GM18519 (cell line): Measurements from ENCODE around the gene MITF.

Experiments used
- ATAC-seq: cut with Tn5 transposase; IDR thresholded peaks from one replicate; pipeline ENCODE4 v1.9.1; 2021; ENCODE audit warnings: mild to moderate bottlenecking, moderate library complexity; ENCODE audit not compliant: unreplicated experiment, low FRiP score

Gene MITF

GRCh38 chr3:69999140-70000027, 260.1 kb downstream of the MITF start, which contains the start of gene SAMMSON:
Gene SAMMSON, plus strand, starts transcription at chr3:69999733.
- ATAC-seq = no peak

- no peak for ATAC-seq
Observed at GRCh38 chr3:70000028-70000410, 260.8 kb downstream of the MITF start.

GRCh38 chr3:70000563-70001081, 261.4 kb downstream of the MITF start:
- no peak for ATAC-seq

- ATAC-seq = no peak
Observed at GRCh38 chr3:70003119-70003518, 263.9 kb downstream of the MITF start.

GRCh38 chr3:70006089-70006488, 266.8 kb downstream of the MITF start:
- no peak for ATAC-seq

GRCh38 chr3:70010346-70010745, 271.1 kb downstream of the MITF start:
- ATAC-seq = no peak

GRCh38 chr3:70011582-70011981, 272.3 kb downstream of the MITF start:
- ATAC-seq = no peak
